Sigmoid colon (tissue), 3 donors: ENCODE data around the gene NPHP4.

Experiments
- POLR2A ChIP-seq, 2 donors: fragments of 450-650 bp; IDR thresholded peaks; one replicate each; pipeline ENCODE4 v1.6.1; 2016; ENCODE audit warnings: antibody characterized with exemption in 2 of 2, mild to moderate bottlenecking in 2 of 2, moderate library complexity in 2 of 2
- TF ChIP-seq, protein P1 (sequence below), 4 experiments: fragments of 450-650 bp in 3 of 4; fragments of 200-600 bp in 1 of 4; IDR thresholded peaks; one replicate each; pipeline ENCODE4 v1.5.1; 2016 to 2019; ENCODE audit warnings: antibody characterized with exemption in 4 of 4, mild to moderate bottlenecking in 3 of 4, moderate library complexity in 2 of 4

DNA sequence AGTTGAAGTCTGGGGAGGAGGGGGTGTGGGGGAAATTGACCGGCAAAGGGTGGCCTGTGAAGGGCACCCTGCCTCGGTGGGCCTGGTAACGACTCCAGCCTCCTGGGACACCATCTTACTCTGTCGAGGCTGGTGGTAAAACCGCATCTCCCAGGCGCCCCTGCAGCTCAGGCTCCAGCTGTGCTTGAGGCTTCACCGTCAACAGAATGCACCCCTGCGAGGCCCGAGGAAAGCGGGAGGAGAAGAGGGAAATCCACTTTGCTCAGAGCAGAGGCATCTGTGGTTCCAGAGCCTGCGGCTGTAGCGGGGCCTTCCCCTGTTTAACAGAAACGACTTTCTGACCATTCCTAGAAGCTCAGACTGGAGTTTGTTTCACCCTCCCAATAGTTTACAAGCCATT lies 165.6 kb downstream of the NPHP4 start:
- no peak for TF ChIP-seq POLR2A (IDR thresholded peaks at IDR 0.05)
- TF ChIP-seq, protein P1, sequence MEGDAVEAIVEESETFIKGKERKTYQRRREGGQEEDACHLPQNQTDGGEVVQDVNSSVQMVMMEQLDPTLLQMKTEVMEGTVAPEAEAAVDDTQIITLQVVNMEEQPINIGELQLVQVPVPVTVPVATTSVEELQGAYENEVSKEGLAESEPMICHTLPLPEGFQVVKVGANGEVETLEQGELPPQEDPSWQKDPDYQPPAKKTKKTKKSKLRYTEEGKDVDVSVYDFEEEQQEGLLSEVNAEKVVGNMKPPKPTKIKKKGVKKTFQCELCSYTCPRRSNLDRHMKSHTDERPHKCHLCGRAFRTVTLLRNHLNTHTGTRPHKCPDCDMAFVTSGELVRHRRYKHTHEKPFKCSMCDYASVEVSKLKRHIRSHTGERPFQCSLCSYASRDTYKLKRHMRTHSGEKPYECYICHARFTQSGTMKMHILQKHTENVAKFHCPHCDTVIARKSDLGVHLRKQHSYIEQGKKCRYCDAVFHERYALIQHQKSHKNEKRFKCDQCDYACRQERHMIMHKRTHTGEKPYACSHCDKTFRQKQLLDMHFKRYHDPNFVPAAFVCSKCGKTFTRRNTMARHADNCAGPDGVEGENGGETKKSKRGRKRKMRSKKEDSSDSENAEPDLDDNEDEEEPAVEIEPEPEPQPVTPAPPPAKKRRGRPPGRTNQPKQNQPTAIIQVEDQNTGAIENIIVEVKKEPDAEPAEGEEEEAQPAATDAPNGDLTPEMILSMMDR (IDR thresholded peaks at IDR 0.05) = no peak
